Thyroid gland (tissue), 4 donors: Measurements from ENCODE around the gene FNTB. TPM values are rescaled to one million over a fixed set of nuclear protein-coding genes. Genes with fewer than 3 reads are reported as not detected.

ENCODE experiments used
- DNase-seq, 2 donors: peaks; one replicate each; pipeline ENCODE4 v3.0.0-alpha.2; 2019
- H3K27ac ChIP-seq, 3 donors: fragments of 200-600 bp; sonication (generic); 1 replicate in 2 of 3; 2 replicates in 1 of 3; pipeline ENCODE4 v1.5.1; 2016 to 2019; ENCODE audit warnings: mild to moderate bottlenecking in 1 of 3, moderate library complexity in 1 of 3
- H3K27me3 ChIP-seq: fragments of 200-600 bp; sonication (generic); one replicate; pipeline ENCODE4 v1.5.1; 2019
- H3K36me3 ChIP-seq, 2 donors: fragments of 200-600 bp; sonication (generic); one replicate each; pipeline ENCODE4 v1.5.1; 2016 to 2019
- H3K4me1 ChIP-seq, 2 donors: fragments of 200-600 bp; sonication (generic); one replicate each; pipeline ENCODE4 v1.5.1; 2017 to 2019
- H3K4me3 ChIP-seq, 3 donors: fragments of 200-600 bp; sonication (generic); replicated peaks in 1 of 3; 1 replicate in 2 of 3; 2 replicates in 1 of 3; pipeline ENCODE4 v1.5.1; 2016; ENCODE audit warnings: mild to moderate bottlenecking in 1 of 3
- H3K9me3 ChIP-seq: fragments of 200-600 bp; sonication (generic); one replicate; pipeline ENCODE4 v1.5.1; 2017
- CTCF ChIP-seq, 6 experiments: fragments of 200-600 bp in 3 of 6; fragments of 450-650 bp in 3 of 6; sonication (generic) in 3 of 6; IDR thresholded peaks; one replicate each; pipeline ENCODE4 v1.5.1; 2016 to 2019; ENCODE audit warnings: antibody characterized with exemption in 6 of 6, mild to moderate bottlenecking in 2 of 6, inconsistent platforms in 1 of 6, moderate library complexity in 1 of 6
- POLR2A ChIP-seq, 2 donors: fragments of 450-650 bp; IDR thresholded peaks; one replicate each; pipeline ENCODE4 v1.6.1; 2017; ENCODE audit warnings: antibody characterized with exemption in 2 of 2, mild to moderate bottlenecking in 2 of 2, moderate library complexity in 1 of 2
- WGBS, 2 donors: methylation state at CpG; one replicate each; pipeline ENCODE4 v1.1.5; 2017; 5-methylcytosine and 5-hydroxymethylcytosine counted together
- intact Hi-C: fragments of 100-400 bp; cut with DNase I; formaldehyde crosslinking; loops from one replicate; pipeline ENCODE4 v1.15.1; 2023
- microRNA-seq: library from miRNA; unstranded; fragments of <30 nt; microRNA quantifications from one replicate; pipeline ENCODE4, GENCODE V29; 2016
- small RNA-seq: library from RNA; depleted of rRNA; stranded (forward); fragments of <200 nt; gene quantifications from one replicate; pipeline ENCODE3, GENCODE V24; 2016
- total RNA-seq, 4 donors: library from RNA; depleted of rRNA; stranded (reverse); fragments of >200 nt; gene quantifications; one replicate each; pipeline ENCODE4 v1.2.3, GENCODE V29; 2016

The FNTB gene
- total RNA-seq, 4 donors from 2014 or later = 7.8 to 27.0 (median 18.8) TPM

- intact Hi-C loops = no loop called here
- no peaks in the 10 kb centered on the region for H3K27me3 ChIP-seq
- TF ChIP-seq CTCF (IDR thresholded peaks at IDR 0.05) (no peak), POLR2A (IDR thresholded peaks at IDR 0.05) (no peak)
- no peak overlapping the region for H3K4me3 ChIP-seq
- 80 to 87% methylated on average over 4 of the region's 4 CpGs for WGBS, 2 donors
- no peaks in the 10 kb centered on the region for H3K9me3 ChIP-seq
- DNase-seq = no peak
- no peaks in the 10 kb centered on the region for H3K4me1 ChIP-seq
- H3K27ac ChIP-seq = no peak overlapping the region
- no peaks in the 10 kb centered on the region for H3K36me3 ChIP-seq
Observed at GRCh38 chr14:65109357-65109756, 122.7 kb downstream of the FNTB start.

GRCh38 chr14:65110525-65110924 is 123.8 kb downstream of the FNTB start:
- no peak for TF ChIP-seq CTCF (IDR thresholded peaks at IDR 0.05)
- no peak for TF ChIP-seq POLR2A (IDR thresholded peaks at IDR 0.05)
- H3K27ac ChIP-seq = no peak overlapping the region
- no peaks in the 10 kb centered on the region for H3K27me3 ChIP-seq
- DNase-seq = no peak
- H3K4me3 ChIP-seq = no peak overlapping the region
- intact Hi-C loops = no loop called here
- no peaks in the 10 kb centered on the region for H3K36me3 ChIP-seq
- 79 to 86% methylated on average over 5 of the region's 5 CpGs for WGBS, 2 donors
- H3K9me3 ChIP-seq = no peaks in the 10 kb centered on the region
- H3K4me1 ChIP-seq = no peaks in the 10 kb centered on the region

Small RNAs within 50 kb of the gene (microRNA-seq; reads per million reads assigned to microRNA genes)
- not detected for gene MIR4706

Small RNAs within 50 kb of the gene (small RNA-seq; reads per million reads assigned to genes)
- not detected for gene MIR4706

Other genes with a start within 250 kb of the FNTB start
- 1 to 10 TPM in 1 of 4 donors, under 1 TPM in 3; 0.33 to 1.9 (median 0.61) TPM for gene SPTB, start 107.0 kb upstream of the FNTB start, total RNA-seq
- 10 to 100 TPM; 63.7 to 90.2 (median 71.7) TPM for gene CHURC1, start 72.4 kb upstream of the FNTB start, total RNA-seq
- gene GPX2, start 44.1 kb upstream of the FNTB start, total RNA-seq = 1 to 10 TPM in 1 of 4 donors, not detected in 3; 4.0 TPM
- gene RAB15, start 14.6 kb upstream of the FNTB start, total RNA-seq = 10 to 100 TPM in 1 of 4 donors, 1 to 10 TPM in 3; 6.0 to 12.7 (median 6.3) TPM
- 10 to 100 TPM; 56.7 to 71.4 (median 63.3) TPM for gene MAX, start 115.6 kb downstream of the FNTB start, total RNA-seq